Inflammatory macrophage treated with lipopolysaccharide for 4 hours (primary cell): ENCODE results near the gene MTOR.
"Not testable (repeated sequence)": the region's sequence is repeated elsewhere in the genome, so short reads cannot be mapped to it uniquely, and the experiment has no call there.

ENCODE experiments used
- DNase-seq: peaks from one replicate; pipeline ENCODE4 v3.0.0-alpha.2; 2020

Gene MTOR

GRCh38 chr1:11100149-11100493 is 162.2 kb downstream of the MTOR start:
- DNase-seq, result no peak

DNA sequence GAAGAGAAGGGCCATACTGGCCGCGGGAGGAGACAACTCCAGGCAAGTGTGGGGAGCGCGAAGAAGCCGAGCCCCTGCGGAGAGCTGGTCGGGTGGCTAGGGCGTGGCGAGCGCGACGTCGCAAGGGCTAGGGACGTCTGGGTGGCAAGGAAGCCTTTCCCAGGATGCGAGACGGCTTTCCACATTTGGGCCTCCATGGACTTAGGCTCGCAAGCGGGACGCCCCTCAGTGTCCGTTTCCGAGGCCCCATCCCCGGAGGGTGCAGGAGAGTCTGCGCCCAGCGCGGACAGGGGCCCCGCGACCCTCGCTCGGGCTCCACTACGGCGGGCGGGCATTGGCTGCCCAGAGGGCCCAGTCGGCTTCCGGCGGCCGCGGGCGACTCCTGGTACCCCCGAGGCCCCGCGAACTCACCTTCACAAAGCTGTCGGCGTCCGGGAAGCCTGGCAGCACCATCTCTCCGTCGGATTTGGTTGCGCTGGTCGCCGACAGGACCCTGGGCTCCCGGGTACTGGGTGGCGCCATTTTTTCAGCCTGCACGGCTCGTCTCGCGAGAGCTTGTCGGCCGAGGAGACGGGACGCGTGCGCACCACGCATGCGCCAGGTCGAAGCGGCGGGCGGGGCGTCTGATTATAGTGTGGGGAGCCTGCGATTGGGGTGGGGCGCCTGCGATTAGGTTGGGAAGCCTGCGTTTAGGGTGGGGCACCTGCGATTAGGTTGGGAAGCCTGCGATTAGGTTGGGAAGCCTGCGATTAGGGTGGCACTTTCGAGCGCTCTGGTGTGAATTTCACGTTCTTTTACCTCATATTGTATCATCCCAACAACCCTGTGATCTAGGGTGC is 162.8 kb downstream of the MTOR start, which contains the start of gene EXOSC10:
Gene EXOSC10 (minus strand): TSS at position 560 of the 839 bp plus-strand sequence. CDS start 38 bp downstream, at position 522.
- DNase-seq, result peak; percentile 93

- no peak for DNase-seq
Measured at GRCh38 chr1:11098931-11099309, 163.4 kb downstream of the MTOR start.

DNA sequence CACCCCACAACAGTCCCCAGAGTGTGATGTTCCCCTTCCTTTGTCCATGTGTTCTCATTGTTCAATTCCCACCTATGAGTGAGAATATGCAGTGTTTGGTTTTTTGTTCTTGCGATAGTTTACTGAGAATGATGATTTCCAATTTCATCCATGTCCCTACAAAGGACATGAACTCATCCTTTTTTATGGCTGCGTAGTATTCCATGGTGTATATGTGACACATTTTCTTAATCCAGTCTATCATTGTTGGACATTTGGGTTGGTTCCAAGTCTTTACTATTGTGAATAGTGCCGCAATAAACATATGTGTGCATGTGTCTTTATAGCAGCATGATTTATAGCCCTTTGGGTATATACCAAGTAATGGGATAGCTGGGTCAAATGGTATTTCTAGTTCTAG is 178.6 kb downstream of the MTOR start:
- not testable (repeated sequence) for DNase-seq

GRCh38 chr1:11080931-11081330 is 181.4 kb downstream of the MTOR start:
- no peak for DNase-seq

GRCh38 chr1:11078631-11079030 is 183.7 kb downstream of the MTOR start:
- no peak for DNase-seq

- not testable (repeated sequence) for DNase-seq
Measured at GRCh38 chr1:11073398-11073797, 189.0 kb downstream of the MTOR start.

- no peak for DNase-seq
Measured at GRCh38 chr1:11072216-11072917, 190.0 kb downstream of the MTOR start.

GRCh38 chr1:11071463-11072215 is 190.7 kb downstream of the MTOR start:
- DNase-seq, result no peak

DNA sequence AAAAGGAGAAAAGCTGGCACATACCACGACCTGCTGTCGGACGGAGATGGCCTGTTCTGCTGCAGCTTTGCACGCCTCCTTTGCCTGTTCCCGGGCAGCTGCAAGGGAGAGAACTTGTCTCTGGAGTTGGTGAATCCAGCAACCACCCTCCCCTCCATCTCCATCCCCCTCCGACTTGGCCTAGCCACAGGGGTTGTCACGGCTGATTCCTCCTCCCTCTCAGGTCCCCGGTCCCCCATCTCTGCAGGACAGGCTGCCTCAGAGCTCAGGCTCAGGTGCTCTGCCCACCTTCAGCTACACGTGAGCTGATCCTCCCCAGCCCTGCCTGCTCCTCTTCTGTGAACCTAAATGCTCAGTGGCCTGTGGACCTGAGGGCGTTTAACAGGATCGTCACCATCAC is 191.5 kb downstream of the MTOR start:
- no peak for DNase-seq

DNA sequence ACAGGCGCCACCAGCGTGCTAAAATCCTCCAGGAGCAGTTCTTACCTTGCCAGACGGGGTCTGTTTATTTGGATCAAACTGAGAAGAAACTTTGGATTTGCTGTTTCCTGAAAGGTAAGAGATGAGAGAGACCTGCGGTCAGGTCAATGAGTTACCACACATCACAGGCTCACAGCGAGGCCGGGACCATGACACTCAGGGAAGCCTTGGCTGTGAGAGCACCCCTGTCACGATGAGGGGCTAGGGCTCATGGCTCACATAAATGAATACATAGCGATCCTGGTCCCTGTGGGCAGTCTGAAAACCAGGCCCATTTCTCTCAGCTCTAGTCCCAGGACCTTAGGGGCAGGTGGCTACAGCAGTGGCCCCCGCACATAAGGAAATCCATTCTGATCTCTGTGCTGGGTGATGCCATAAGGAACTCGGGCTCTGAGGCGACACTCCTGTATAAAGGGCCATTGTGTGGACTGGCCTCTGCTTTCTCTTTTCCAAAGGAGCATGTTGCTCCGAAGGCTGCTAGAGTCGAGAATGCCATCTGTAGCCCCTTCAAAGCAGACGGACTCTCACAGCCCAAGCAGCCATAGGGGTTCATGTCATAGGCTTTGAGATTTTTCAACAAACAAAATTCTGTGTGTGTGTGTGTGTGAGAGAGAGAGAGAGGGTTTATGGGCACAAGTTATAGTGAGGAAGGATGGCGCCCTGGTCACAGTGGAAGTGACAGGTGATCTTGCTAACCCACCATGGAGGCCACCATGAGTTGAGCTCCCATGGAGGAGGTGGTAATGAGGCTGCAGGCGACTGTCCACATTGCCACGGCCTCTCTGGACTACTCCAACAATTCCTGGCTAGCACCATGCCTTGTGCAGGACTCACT is 193.5 kb downstream of the MTOR start:
- no peak for DNase-seq

DNA sequence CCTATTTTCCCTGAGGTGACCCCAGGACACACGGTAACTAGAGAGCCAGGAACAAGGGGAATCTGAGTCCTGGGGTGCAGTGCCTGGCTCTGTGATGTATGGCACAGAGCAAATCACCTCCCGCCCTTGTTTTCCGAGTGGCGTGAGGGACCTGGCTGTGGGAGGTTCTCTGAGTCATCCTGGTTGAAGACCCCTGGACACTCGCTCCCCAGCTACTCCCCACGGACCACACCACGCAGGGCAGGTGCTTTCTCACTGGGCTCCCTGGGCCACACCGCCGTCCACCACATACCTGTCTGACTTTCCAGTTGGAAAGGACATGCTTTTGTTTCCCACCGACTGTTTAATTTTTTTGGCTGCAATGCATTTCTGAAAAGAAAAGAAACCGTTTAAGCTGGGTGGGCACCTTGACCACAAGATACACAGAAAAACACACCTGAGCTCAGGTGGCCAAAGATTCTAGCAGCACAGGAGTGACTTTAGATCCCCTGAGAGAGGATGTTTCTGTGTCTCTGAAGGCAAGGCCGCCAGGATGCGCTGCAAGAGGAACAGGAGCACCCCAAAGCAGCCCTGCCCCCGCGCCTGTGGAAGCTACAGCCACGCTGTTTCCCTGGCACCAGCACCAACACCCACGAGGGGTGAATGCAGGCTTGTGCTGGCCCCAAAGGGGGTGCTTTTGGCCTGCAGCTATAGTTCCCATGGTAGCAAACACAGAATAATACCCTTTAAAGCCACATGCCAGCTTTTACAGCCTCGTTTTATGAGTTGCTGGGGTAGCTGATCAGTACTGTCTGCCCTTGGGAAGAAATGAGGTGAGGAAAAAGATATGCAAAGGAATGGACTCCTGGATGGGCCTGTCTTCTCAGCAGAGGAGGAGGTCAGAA is 194.4 kb downstream of the MTOR start:
- DNase-seq, result no peak

DNA sequence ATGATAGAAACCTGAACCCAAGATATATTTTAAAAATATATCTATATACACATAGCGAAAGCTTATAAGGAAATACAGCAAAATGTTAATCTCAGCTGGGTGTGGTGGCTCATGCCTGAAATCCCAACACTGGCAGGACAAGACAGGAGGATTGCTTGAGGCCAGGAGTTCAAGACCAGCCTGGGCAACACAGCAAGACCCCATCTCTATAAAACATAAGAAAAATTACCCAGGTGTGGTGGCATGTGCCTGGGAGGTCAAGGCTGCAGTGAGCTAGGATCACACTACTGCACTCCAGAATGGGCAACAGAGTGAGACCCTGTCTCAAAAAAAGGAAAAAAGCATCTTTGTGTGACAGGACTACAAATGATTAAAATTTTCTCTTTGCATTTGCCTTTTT is 196.6 kb downstream of the MTOR start:
- DNase-seq, result no peak

DNA sequence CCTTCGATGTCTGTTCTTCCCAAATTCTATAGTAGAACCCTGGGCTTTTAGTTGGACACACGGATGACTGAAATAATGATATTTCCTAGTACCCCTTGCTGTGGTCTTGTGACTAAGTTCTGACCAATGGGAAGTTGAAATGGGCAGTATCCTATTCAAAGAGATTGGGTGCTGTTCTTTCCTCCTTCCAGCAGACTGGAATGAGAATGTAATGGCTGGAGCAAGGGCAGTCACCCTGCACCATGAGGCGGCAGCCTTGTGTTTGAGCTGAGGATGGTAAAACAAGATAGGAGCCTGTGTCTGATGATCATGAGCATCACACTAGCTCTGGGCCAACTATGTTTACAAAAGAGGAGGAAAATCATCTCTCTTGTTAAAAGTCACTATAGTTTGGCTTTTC is 197.4 kb downstream of the MTOR start:
- no peak for DNase-seq

DNA sequence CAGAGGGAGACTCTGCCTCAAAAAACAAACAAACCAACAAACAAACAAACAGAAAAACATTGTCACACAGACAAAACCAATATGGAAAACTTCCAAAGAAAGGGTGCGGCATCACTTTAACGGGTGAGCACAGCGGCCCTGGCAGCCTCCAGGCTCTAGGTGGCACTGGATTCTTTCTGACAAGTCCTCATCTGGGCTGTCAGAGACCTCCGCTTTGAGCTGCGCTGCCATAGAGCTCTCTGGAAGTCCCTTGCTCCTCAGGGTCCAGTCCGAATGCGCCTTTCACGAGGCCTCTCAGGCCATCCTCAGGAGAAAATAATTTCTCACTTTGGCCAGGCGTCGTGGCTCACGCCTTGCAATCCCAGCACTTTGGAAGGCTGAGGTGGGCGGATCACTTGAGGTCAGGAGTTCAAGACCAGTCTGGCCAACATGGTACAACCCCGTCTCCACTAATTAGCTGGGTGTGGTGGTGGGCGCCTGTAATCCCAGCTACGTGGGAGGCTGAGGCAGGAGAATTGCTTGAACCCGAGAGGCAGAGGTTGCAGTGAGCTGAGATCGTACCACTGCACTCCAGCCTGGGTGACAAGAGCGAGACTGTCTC is 198.3 kb downstream of the MTOR start:
- not testable (repeated sequence) for DNase-seq

GRCh38 chr1:11062965-11063401 is 199.4 kb downstream of the MTOR start:
- DNase-seq, result peak; percentile 20

DNA sequence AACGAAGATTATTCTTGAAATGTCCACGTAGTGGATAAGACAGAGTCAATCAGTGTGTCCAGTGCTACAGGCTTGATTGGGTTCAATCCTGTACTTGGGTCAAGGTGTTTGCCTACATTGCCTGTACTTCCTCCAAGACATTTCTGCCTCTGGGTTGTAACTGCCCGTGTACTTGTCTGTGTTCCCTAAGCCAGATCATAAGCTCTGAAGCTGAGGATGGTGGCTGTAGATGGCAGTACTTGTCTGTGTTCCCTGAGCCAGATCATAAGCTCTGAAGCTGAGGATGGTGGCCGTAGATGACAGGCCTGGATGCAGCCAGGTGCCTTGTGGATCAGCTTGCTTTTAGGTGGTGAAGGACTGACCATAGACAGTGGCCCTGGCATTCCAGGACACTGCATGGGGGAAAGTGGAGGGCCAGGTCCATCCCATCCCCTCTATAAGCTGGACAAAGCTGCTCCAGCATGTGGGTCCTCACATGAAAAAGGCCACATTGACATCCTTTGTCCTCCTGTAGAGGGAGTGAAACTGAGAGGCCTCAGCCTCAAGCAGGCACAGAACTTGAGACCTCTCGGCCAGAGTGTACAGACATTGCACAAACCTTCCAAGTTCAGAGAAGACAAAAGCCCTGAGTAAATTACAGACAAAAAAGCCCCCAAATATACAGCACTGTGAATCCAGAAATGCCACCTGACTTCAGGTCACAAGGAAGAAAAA is 200.5 kb downstream of the MTOR start:
- no peak for DNase-seq

DNA sequence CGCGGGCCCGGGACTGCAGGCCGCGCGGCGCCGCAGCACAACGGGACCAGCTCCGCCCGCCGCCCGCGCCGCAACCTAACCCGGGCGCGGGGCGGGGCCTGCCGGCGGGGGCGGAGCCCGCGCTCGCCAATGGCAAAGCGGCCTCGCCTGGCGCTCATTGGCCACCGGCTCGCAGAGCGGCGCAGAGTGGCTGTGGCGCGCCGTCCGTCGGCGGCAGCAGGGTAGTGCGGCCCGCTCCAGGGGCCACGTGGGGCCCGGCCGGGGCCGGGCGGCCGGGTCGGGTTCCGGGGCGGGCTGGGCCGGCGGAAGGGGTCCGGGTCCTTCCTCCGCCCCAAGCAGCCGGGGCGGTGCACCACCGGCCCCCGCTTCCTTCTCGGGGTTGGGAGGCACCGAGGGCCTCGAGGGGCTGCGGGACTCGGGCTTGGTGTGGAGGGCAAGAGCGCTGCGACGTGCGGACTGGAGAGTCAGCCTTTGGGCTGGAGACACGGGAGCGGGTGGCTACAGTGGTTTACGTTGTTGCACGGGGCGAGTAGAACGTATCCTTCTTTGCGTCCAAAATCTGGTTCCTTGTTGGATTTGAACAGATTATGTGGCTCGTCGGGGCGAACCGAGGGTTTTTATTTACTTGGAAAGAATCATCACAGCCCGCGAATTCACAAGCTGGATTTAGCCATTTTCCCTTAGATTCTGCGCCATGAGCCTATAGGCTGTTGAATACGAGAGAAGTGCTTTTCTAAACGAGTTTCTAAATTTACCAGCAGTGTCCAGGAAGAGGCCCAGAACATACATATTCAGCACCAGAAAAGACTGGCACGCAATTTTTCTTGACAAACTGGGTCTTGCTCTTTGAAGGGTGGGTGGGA is 202.2 kb downstream of the MTOR start, which contains the start of gene SRM:
Gene SRM (minus strand): TSS at position 51 of the 863 bp plus-strand sequence. CDS start 75 bp downstream, outside the sequence.
- DNase-seq, result peak; percentile 94
